HUES6 (cell line): ENCODE data around the gene KCNT1.

Source experiments
- H3K27ac ChIP-seq: 2 replicates; pipeline ENCODE4 v1.7.0; 2013; ENCODE audit warnings: low read depth, mild to moderate bottlenecking, low read length, inconsistent platforms
- H3K27me3 ChIP-seq: 2 replicates; pipeline ENCODE4 v1.6.1; 2013; ENCODE audit warnings: low read length; ENCODE audit not compliant: control insufficient read depth, insufficient read depth
- H3K36me3 ChIP-seq: 2 replicates; pipeline ENCODE4 v1.6.1; 2013; ENCODE audit warnings: low read length; ENCODE audit not compliant: control insufficient read depth, insufficient read depth
- H3K4me1 ChIP-seq: 2 replicates; pipeline ENCODE4 v1.6.1; 2013; ENCODE audit warnings: low read length; ENCODE audit not compliant: control insufficient read depth, insufficient read depth
- H3K4me3 ChIP-seq: 2 replicates; pipeline ENCODE4 v1.5.1; 2013; ENCODE audit warnings: low read depth, low read length
- H3K9ac ChIP-seq: one replicate; pipeline ENCODE4 v1.6.1; 2013; ENCODE audit warnings: mild to moderate bottlenecking, low read length
- H3K9me3 ChIP-seq: 2 replicates; pipeline ENCODE4 v1.6.1; 2013; ENCODE audit warnings: low read depth, low read length; ENCODE audit not compliant: control insufficient read depth, insufficient read depth

Gene KCNT1

DNA sequence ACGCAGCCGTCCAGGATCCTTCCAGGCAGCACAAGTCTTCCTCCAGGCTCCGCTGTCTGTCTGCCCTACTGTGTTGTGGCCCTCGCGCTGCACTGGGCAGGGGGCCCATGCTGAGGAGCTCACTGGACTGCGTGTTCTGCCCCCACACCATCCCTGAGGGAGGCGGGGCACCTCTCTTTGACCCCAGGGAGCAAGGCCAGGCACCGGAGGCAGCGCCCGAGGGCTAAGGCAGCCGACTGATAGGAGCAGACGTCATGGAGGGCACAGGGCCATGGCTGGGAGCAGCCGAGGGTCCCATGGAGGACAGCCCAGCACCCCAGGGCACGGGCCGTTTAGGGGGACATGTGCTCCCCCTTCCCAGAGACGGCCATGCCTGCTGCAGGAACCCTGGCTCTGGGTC is 46.7 kb downstream of the KCNT1 start:
- H3K4me1 ChIP-seq, result no peaks in the 10 kb centered on the region
- H3K4me3 ChIP-seq, result no peak overlapping the region
- no peaks in the 10 kb centered on the region for H3K36me3 ChIP-seq
- H3K27ac ChIP-seq, result no peak overlapping the region
- H3K27me3 ChIP-seq, result no peaks in the 10 kb centered on the region; the same call in 1 of the 2 replicates
- H3K9me3 ChIP-seq, result no peaks in the 10 kb centered on the region
- H3K9ac ChIP-seq, result no peak overlapping the region

DNA sequence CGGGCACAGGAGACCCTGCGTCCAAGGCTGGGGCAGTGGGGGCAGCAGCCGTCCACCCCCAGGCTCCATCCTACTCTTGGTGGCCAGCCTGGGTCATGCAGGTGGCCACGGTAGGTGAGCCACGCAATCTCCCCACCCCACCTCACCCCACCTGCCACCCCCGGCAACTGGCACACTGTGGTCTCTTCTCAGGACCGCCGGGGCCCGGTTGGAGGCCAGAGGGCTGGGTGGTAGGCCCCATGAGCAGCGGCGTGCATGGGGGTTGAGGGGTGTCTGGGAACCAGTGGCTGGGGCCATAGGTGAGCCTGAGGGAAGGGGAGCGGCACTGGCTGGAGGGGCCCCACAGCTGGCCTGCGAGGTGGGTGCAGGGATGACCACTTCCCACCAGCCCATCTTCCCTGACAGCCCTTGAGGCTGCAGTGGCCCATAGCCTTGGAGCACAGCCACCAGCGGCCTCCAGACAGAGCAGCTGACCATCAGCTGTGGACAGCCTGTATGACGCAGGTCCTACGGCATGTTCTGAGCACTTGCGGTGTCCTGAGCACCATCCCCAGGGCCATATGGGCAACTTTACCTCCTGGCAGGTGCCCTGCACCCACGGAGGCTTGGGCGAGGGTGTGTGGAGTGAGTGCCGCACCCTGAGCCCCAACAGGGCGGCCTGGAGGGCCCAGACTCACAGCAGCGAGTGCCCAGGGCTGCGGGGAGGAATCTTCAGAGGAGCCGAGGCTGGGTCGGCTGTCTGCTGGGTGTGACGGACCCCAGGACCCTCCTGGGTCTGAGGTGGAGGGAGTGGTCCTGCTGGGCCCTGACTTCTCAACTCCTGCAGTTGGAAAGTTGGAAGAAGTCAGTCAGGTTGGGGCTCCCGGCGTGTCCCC is 47.4 kb downstream of the KCNT1 start:
- Histone ChIP-seq H3K27ac (no peak overlapping the region), H3K36me3 (no peaks in the 10 kb centered on the region), H3K9ac (no peak overlapping the region), H3K4me3 (no peak overlapping the region), H3K4me1 (no peaks in the 10 kb centered on the region), H3K9me3 (no peaks in the 10 kb centered on the region), H3K27me3 (no peaks in the 10 kb centered on the region; the same call in 1 of the 2 replicates)

DNA sequence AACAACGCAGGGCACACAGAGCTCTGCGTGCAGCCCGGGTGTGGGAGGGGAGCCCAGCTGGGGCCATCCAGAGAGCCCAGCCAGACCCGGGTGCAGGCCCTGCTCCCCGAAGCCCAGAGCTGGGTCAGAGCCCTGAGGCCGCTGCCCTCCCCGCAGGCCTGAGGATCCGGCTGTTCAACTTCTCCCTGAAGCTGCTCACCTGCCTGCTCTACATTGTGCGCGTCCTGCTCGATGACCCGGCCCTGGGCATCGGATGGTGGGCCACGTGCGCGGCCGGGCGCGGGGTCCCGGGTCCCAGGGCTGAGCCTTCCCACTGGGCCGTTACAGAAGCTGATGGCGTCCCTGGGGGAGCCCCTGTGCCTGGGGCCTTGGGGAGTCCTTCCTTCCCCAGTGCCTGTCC is 48.8 kb downstream of the KCNT1 start:
- Histone ChIP-seq H3K27ac (no peak overlapping the region), H3K9me3 (peaks cover 6% of the 10 kb centered on the region; the same call in 1 of the 2 replicates), H3K9ac (no peak overlapping the region), H3K27me3 (no peaks in the 10 kb centered on the region; the same call in 1 of the 2 replicates), H3K4me1 (no peaks in the 10 kb centered on the region), H3K36me3 (no peaks in the 10 kb centered on the region), H3K4me3 (no peak overlapping the region)

DNA sequence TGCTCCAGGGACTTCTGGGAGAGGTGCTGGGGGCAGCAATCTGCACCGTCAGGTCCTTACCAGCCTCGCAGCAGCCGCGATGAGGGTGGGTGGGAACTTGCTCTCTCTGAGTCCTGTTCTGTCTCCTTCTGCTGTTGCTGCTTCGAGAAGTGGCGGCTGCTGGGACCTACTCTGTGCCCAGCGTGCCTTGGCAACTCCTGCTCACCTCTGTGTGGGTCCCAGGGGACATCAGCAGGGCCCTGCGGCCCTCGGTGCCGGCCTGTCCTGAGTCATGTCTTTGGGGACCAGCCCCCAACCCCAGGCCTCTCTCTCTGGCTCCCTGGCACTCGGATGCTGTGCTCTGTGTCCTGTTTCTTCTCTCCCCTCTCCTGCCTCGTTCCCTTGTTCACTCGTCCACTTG is 49.5 kb downstream of the KCNT1 start:
- Histone ChIP-seq H3K4me3 (no peak overlapping the region), H3K9ac (no peak overlapping the region), H3K27me3 (no peaks in the 10 kb centered on the region; the same call in 1 of the 2 replicates), H3K4me1 (no peaks in the 10 kb centered on the region), H3K9me3 (peaks cover 9% of the 10 kb centered on the region; the same call in 1 of the 2 replicates), H3K27ac (no peak overlapping the region), H3K36me3 (no peaks in the 10 kb centered on the region)

DNA sequence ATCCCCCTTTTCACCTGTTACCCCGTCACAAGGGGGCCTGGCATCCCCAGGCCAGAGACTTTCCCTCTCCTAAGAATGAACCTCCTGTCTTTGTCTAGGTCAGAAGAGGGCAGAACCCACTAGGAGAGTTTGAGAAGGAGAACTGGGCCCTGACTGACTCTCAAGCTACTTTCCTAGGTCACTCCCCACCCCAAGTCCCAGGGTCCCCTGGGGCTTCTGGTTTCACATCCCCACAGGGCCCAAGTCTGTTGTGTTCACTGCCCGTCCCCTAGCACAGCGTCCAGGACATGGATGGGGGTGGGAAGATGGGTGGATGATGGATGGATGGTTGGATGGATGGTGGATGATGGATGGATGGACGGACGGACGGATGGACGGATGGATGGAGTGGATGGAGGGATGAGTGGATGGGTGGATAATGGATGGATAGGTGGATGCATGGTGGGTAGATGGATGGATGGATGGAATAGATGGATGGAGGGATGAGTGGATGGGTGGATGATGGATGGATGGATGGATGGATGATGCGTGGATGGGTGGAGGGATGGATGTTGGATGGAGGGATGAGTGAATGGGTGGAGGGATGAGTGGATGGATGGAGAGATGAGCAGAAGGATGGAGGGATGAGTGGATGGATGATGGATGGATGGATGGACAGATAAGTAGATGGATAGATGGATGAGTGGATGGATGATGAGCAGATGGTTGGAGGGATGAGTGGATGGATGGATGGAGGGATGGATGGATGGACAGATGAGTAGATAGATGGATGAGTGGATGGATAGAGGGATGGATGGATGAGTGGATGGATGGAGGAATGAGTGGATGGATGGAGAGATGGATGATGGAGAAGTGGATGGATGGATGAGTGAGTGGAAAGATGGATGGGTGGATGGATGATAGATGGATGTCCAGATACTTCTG is 50.6 kb downstream of the KCNT1 start:
- no peaks in the 10 kb centered on the region for H3K4me1 ChIP-seq
- no peak overlapping the region for H3K27ac ChIP-seq
- no peaks in the 10 kb centered on the region; the same call in 1 of the 2 replicates for H3K27me3 ChIP-seq

DNA sequence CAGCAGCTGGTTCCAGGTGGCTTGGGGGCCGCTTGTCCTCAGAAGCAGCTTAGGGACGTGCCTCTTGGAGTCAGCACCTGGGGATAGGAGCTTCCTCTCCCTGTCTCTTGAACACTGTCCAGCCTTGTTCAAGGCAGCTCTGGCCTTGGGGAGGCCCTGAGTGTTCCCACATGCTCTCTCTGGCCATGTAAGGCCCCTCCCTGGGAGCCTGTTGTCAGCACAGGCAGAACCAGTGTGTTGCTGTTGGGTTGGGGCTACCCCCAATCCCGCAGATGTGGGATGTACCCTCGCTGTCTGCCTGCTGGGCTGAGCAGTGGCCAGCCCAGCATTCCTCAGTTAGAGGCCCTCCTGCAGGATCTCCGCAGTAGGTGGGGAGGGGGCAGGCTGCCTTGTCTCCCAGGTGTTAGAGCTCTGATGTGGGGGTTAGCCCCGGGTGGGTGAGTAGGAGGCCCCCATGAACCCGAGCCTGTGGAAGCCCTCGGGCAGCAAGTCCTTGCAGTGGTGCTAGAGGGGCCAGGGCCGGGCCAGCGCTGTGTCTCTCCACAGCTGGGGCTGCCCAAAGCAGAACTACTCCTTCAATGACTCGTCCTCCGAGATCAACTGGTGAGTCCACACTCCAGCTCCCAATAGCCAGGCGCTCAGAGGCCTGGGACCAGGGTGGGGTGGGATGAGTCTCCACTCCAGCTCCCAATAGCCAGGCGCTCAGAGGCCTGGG is 51.6 kb downstream of the KCNT1 start:
- no peaks in the 10 kb centered on the region for H3K36me3 ChIP-seq
- no peaks in the 10 kb centered on the region for H3K4me1 ChIP-seq
- H3K27me3 ChIP-seq, result no peaks in the 10 kb centered on the region; the same call in 1 of the 2 replicates
- H3K4me3 ChIP-seq, result no peak overlapping the region
- H3K9ac ChIP-seq, result no peak overlapping the region
- H3K27ac ChIP-seq, result no peak overlapping the region
- peaks cover 9% of the 10 kb centered on the region; the same call in 1 of the 2 replicates for H3K9me3 ChIP-seq

More for the DNA sequence above, 50.6 kb downstream of the KCNT1 start:
- H3K9ac ChIP-seq, result no peak overlapping the region
- peaks cover 9% of the 10 kb centered on the region; the same call in 1 of the 2 replicates for H3K9me3 ChIP-seq
- no peak overlapping the region for H3K4me3 ChIP-seq
- H3K36me3 ChIP-seq, result no peaks in the 10 kb centered on the region

DNA sequence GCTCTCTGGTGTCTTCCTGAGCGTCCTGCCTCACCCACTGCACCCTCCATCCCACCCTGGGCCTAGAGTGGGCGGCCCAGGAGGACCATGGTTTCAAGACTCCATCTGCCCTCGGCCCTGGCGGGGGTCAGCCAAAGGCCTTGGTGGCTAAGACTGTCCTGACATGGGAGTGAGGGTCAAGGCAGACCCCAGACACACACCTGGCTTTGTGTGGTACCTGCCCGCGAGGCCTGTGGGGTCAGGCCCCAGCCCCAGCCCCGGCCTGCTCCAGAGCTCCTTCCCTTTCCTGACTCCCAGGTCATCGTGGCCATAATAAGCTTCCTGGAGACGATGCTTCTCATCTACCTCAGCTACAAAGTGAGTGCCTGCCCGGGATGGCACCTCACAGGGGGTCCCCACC is 54.6 kb downstream of the KCNT1 start:
- peaks cover 9% of the 10 kb centered on the region; the same call in 1 of the 2 replicates for H3K9me3 ChIP-seq
- H3K4me3 ChIP-seq, result no peak overlapping the region
- H3K27me3 ChIP-seq, result no peaks in the 10 kb centered on the region; the same call in 1 of the 2 replicates
- no peaks in the 10 kb centered on the region for H3K4me1 ChIP-seq
- H3K9ac ChIP-seq, result no peak overlapping the region
- H3K27ac ChIP-seq, result no peak overlapping the region
- no peaks in the 10 kb centered on the region for H3K36me3 ChIP-seq

DNA sequence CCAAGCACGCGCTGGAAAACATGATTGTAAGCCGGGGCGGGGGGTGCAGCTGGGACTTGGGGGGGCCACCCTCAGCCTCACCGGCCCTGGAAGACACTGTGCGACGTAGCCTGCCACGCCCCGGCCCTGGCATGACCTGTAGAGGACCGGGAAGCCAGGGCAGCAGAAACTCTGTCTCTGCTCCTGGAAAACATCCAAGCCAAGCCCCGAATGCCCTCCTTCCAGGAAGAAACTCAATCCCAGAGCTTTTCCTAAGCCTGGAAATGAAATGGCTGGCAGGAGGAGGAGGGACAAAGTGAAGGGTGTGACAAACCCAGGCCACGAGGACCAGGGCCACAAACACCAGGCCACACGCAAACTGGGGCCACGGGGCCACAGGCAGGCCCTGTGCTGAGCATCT is 55.4 kb downstream of the KCNT1 start:
- H3K36me3 ChIP-seq, result no peaks in the 10 kb centered on the region
- no peaks in the 10 kb centered on the region; the same call in 1 of the 2 replicates for H3K27me3 ChIP-seq

DNA sequence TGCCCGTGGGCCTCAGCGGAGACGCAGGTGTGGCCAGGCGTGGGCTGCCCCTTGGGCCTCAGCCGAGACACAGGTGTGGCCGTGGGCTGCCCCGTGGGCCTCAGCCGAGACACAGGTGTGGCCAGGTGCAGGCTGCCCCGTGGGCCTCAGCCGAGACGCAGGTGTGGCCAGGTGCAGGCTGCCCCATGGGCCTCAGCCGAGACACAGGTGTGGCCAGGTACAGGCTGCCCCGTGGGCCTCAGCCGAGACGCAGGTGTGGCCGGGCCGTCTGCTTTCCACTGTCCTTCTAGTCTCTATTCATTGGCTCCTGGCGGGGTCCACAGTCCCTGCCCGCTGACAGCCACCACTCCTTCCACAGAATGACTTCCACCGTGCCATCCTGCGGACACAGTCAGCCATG is 56.1 kb downstream of the KCNT1 start:
- Histone ChIP-seq H3K4me1 (no peaks in the 10 kb centered on the region), H3K9me3 (peaks cover 9% of the 10 kb centered on the region; the same call in 1 of the 2 replicates), H3K36me3 (no peaks in the 10 kb centered on the region), H3K4me3 (no peak overlapping the region), H3K9ac (no peak overlapping the region), H3K27me3 (no peaks in the 10 kb centered on the region; the same call in 1 of the 2 replicates), H3K27ac (no peak overlapping the region)

More for the DNA sequence above, 55.4 kb downstream of the KCNT1 start:
- Histone ChIP-seq H3K4me3 (no peak overlapping the region), H3K4me1 (no peaks in the 10 kb centered on the region), H3K27ac (no peak overlapping the region), H3K9me3 (peaks cover 9% of the 10 kb centered on the region; the same call in 1 of the 2 replicates), H3K9ac (no peak overlapping the region)

DNA sequence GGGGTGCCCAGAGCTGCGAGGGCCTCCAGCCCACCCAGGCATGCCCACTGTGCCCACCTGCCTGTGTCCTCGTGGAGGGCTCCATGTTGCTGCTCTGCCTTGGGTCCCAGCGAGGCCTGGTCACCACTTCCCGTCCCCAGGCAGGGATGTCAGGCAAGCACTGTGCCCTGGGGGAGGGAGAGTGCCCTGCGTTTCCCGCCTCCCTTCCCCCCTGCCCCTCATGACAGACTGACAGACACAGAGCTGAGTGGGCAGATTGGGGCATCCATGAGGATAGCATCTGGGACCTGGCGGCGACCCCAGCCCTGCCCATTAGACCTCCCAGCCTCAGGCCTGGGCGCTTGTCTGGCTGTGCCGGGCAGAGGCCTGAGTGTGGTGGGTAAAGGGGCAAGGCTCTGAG is 56.9 kb downstream of the KCNT1 start:
- Histone ChIP-seq H3K36me3 (no peaks in the 10 kb centered on the region), H3K27me3 (no peaks in the 10 kb centered on the region), H3K4me1 (no peaks in the 10 kb centered on the region), H3K9ac (no peak overlapping the region), H3K4me3 (no peak overlapping the region), H3K9me3 (peaks cover 9% of the 10 kb centered on the region; the same call in 1 of the 2 replicates), H3K27ac (no peak overlapping the region)
